Muscle layer of colon (tissue), 2 donors: ENCODE results near the gene VRK1.

ENCODE experiments used
- H3K27ac ChIP-seq: one replicate; pipeline ENCODE4 v1.7.0; 2013; ENCODE audit warnings: low read depth, mild to moderate bottlenecking, low read length, moderate library complexity
- H3K27me3 ChIP-seq, 2 donors: one replicate each; pipeline ENCODE4 v1.7.0; 2013; ENCODE audit warnings: low read length in 2 of 2, mild to moderate bottlenecking in 2 of 2; ENCODE audit not compliant: insufficient read depth in 2 of 2, control insufficient read depth in 1 of 2
- H3K36me3 ChIP-seq: one replicate; pipeline ENCODE4 v1.7.0; 2013; ENCODE audit warnings: mild to moderate bottlenecking, low read length; ENCODE audit not compliant: insufficient read depth
- H3K4me1 ChIP-seq: one replicate; pipeline ENCODE4 v1.7.0; 2013; ENCODE audit warnings: mild to moderate bottlenecking, low read length; ENCODE audit not compliant: insufficient read depth
- H3K4me3 ChIP-seq, 2 donors: one replicate each; pipeline ENCODE4 v1.7.0; 2013; ENCODE audit warnings: low read length in 2 of 2, low read depth in 1 of 2, mild to moderate bottlenecking in 1 of 2, moderate library complexity in 1 of 2
- H3K9ac ChIP-seq: one replicate; pipeline ENCODE4 v1.7.0; 2013; ENCODE audit warnings: low read length
- H3K9me3 ChIP-seq: one replicate; pipeline ENCODE4 v1.7.0; 2013; ENCODE audit warnings: mild to moderate bottlenecking, low read length
- donor health status: abdominal sarcoma.
- donor health status: Adenocarcinoma of cecum.

The VRK1 gene

DNA sequence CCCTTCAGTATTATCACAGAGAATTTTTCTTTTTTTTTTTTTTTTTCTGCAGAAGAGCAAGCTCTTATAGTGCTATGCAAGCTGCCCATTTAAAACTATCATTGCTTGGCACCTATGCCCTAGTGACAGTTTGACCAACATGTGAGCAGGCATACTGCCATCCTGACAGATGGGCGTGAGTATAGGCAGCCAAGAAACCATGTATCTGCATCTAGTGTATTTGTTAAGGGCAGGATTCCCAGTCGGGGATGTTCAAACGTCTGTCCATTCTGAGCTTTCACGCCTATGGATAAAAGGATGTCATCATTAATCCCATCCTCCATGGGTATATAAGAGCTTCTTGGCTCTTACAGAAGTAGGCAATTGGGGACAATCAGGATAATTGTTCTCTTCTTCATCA lies 8.8 kb downstream of the VRK1 start:
- no peak overlapping the region for H3K4me3 ChIP-seq
- H3K36me3 ChIP-seq: no peaks in the 10 kb centered on the region
- H3K9ac ChIP-seq: no peak overlapping the region
- H3K4me1 ChIP-seq: no peaks in the 10 kb centered on the region
- H3K27me3 ChIP-seq: no peaks in the 10 kb centered on the region
- no peaks in the 10 kb centered on the region for H3K9me3 ChIP-seq
- H3K27ac ChIP-seq: no peak overlapping the region

DNA sequence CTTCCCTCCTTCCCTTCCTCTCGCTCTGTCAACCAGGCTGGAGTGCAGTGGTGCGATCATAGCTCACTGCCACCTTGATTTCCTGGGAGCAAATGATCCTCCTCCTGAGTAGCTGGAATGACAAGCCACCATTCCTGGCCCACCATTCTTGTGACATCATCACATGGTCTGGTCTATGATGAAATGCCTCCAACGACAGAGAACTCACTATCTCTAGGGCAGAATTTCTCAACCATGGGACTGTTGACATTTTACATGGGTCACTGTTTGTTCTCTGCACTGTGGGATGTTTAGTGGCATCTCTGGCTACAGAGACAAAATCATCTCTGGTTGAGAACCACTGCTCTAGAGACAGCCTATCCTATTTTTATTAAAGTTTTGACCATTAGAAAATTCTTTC lies 9.7 kb downstream of the VRK1 start:
- Histone ChIP-seq H3K9me3 (no peaks in the 10 kb centered on the region), H3K4me3 (no peak overlapping the region), H3K27me3 (no peaks in the 10 kb centered on the region), H3K27ac (no peak overlapping the region), H3K4me1 (no peaks in the 10 kb centered on the region), H3K9ac (no peak overlapping the region), H3K36me3 (no peaks in the 10 kb centered on the region)

DNA sequence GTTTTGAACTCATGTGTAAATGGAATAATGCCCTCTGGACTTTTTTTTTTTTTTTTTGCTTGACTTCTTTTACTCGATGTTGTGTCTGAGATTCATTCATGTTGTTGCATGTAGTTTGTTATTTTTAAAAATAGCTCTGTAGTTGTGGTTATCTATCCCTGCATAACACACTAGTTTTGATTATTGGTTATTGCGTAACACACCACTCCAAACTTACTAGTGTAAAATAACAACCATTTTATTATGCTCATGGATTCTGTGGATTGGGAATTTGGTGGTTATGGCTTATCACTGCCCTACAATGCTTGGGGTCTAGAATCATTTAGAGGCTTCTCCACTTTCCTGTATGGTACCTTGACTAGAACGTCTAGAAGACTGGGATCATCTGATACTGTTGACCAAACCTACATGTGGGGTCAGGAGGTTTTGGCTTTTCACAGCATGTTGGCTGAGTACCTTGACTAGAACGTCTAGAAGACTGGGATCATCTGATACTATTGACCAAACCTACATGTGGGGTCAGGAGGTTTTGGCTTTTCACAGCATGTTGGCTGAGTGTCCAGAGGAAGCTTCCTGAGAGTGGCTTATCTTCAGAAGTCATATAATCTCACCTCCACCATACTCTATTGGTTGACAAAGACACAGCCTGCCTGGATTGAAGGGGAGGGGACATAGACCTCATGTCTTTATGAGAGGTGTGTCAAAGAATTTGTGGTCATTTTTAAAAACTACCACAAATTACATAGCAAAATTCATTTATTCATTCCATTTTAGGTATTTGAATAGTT lies 11.6 kb downstream of the VRK1 start:
- no peak overlapping the region for H3K9ac ChIP-seq
- no peaks in the 10 kb centered on the region for H3K9me3 ChIP-seq
- no peaks in the 10 kb centered on the region for H3K27me3 ChIP-seq
- no peaks in the 10 kb centered on the region for H3K36me3 ChIP-seq
- H3K4me1 ChIP-seq: no peaks in the 10 kb centered on the region
- H3K4me3 ChIP-seq: no peak overlapping the region
- H3K27ac ChIP-seq: no peak overlapping the region

DNA sequence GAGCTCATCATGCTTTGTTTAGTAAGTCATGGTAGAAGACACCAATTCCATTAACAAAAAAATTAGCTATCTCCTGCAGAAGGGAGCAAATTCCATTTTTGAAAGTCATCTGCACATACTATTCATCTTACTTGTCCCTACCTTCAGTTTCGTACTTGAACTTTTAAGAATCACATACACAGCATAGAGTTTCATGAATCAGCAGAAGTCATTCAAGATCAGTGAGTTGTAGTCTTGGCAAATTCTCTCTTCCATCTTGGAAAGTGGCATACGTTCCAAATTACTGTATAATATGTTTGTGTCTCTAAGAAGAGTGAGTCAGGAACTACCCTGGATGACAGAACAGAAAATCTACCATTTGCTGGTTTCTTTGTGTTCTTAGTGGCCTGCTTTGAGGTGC lies 14.1 kb downstream of the VRK1 start:
- H3K9ac ChIP-seq: no peak overlapping the region
- H3K9me3 ChIP-seq: no peaks in the 10 kb centered on the region
- no peaks in the 10 kb centered on the region for H3K36me3 ChIP-seq
- H3K4me3 ChIP-seq: no peak overlapping the region
- H3K27me3 ChIP-seq: no peaks in the 10 kb centered on the region
- no peak overlapping the region for H3K27ac ChIP-seq
- no peaks in the 10 kb centered on the region for H3K4me1 ChIP-seq

DNA sequence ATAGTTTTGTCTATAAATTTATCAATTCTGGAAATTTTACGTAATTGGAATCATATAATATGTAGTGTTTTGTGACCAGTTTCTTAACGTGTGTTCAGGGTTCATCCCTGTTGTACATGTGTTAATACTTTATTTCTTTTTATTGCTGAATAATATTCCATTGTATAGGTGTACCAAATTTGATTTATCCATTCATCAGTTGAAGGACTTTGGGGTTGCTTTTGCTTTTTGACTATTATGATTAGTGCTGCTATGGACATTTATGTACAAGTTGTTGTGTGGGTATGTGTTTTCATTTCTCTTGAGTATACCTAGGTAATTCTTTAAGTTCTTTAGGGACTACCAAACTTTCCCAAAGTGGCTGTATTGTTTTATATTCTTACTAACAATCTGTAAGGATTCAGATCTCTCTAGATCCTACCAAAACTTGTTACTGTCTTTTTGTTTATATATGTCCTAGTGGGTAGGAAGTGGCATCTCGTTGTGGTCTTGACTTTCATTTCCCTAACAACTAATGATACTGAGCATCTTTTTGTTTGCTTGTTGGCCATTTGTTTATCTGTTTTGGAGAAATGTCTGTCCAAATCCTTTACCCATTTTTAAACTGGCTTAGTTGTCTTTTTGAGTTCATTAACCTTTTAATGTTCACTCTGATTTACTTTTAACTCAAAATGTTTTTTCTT lies 14.9 kb downstream of the VRK1 start:
- H3K4me1 ChIP-seq: no peaks in the 10 kb centered on the region
- H3K36me3 ChIP-seq: no peaks in the 10 kb centered on the region
- H3K27me3 ChIP-seq: no peaks in the 10 kb centered on the region
- no peaks in the 10 kb centered on the region for H3K9me3 ChIP-seq
- H3K9ac ChIP-seq: no peak overlapping the region
- H3K27ac ChIP-seq: no peak overlapping the region
- no peak overlapping the region for H3K4me3 ChIP-seq

DNA sequence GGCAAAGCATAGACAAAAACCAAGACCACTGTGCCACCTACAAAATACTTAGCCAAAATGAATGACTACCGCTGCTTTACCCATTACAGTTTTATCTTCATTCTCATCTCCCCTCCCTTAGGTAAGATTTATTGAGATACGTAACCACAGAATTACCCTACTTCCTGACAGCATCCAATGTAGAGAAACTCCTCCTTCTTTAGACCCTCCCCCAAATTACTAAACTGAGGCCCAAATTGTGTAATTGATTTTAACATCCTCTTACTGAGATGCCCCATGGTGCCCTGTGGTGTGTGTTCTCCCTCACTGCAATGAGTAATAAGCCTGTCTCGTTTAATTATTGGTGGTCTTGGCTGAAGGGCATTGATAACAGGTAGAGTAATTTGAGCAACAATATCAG lies 19.1 kb downstream of the VRK1 start:
- Histone ChIP-seq H3K9me3 (no peaks in the 10 kb centered on the region), H3K27ac (no peak overlapping the region), H3K4me1 (no peaks in the 10 kb centered on the region), H3K27me3 (no peaks in the 10 kb centered on the region), H3K36me3 (no peaks in the 10 kb centered on the region), H3K4me3 (no peak overlapping the region), H3K9ac (no peak overlapping the region)

DNA sequence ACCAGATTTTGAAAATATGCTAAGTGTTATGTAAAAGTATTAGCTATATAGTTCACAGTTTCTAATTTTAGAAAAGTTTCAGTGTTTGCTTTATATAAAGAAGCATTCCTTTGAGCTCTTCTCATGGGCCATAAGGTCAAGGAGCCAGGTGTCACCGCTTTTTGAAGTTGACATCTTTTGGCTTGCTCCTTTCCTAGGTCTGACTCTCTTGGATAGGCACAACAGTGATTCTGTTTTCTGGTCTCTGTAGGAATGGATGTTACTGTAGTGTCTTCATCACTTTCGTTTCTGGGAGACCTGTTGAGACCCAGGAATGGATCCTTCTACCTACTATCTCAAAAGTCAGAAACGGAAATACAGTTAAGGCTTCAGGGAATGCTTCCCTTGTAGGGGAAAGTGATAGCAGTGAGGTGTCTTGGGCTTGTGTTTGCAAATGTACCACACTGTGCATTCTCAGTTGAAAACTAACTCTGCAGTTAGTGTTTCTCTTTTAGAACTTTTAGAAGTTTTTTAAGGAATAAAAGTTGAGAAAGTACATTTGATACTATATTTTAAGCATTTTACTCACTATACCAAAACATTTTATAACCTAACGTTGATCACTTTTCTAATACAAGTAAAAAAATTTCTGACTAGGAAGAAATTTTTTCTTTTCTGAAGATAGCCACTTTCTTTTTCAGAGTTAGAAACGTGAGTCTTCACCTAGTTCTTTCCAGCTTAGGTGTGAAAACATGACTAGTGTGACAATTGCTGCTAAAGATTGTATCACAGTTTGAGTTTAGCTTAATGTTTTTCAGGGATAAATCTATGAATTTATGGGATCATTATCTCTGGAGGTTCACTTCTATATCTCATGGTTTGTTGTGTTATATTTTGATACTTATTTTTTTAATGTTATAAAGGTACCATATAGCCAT lies 20.8 kb downstream of the VRK1 start:
- Histone ChIP-seq H3K27ac (no peak overlapping the region), H3K4me1 (no peaks in the 10 kb centered on the region), H3K27me3 (no peaks in the 10 kb centered on the region), H3K9me3 (no peaks in the 10 kb centered on the region), H3K36me3 (no peaks in the 10 kb centered on the region), H3K4me3 (no peak overlapping the region), H3K9ac (no peak overlapping the region)

DNA sequence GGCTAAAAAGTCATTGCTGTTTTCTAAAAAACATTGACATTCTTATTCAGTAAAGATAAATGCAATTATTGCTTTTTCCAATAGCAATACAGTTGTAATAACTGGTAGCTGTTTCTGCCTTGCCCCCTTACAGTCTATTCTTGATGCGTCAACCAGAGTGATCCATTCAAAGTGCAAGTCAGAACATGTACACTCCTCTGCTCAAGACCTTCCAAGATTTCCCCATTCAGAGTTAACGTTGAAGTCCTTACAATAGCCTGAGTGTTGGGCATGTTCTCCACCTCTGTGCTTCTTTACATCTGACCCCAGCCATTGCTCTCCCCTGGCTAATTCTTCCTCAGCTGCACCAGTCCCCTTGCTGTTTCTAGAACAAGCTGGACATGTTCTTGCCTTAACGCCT lies 24.3 kb downstream of the VRK1 start:
- Histone ChIP-seq H3K27ac (no peak overlapping the region), H3K27me3 (no peaks in the 10 kb centered on the region), H3K4me3 (no peak overlapping the region), H3K36me3 (no peaks in the 10 kb centered on the region), H3K4me1 (no peaks in the 10 kb centered on the region), H3K9ac (no peak overlapping the region), H3K9me3 (no peaks in the 10 kb centered on the region)

DNA sequence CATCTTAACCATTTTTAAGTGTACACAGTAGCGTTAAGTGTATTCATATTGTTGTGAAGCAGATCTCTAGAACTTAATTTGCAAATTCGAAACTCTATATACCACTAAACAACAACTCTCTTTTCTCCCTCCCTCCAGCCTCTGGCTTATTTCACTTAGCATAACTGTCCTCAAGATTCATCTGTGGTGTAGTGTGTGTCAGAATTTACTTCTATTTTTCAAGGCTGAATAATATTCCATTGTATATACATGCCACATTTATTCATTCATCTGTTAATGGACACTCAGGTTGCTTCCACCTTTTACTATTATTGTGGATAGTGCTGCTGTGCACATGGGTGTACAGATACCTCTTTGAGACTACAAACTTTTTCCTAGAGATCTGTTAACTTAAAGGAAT lies 26.5 kb downstream of the VRK1 start:
- Histone ChIP-seq H3K4me3 (no peak overlapping the region), H3K9me3 (no peaks in the 10 kb centered on the region), H3K27me3 (no peaks in the 10 kb centered on the region), H3K9ac (no peak overlapping the region), H3K4me1 (no peaks in the 10 kb centered on the region), H3K27ac (no peak overlapping the region), H3K36me3 (no peaks in the 10 kb centered on the region)

DNA sequence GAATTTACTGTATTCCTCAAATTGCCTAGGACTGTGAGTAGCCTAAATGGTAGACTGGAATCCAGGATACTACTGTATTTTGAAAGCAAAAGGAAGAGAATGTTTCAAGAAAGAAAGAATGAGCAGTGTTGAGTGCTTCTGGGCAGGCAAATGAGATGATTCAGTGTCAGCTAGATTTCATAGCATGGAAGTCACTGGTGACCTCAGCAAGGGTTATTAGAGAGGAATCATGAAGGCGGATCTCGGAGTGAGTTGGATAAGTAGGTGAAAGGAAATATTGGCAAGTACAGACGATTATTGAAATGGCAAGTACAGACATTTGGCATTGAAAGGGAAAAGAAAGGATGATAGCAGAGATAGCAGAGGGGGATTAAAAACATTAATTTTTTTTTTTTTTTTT lies 27.1 kb downstream of the VRK1 start:
- no peaks in the 10 kb centered on the region for H3K9me3 ChIP-seq
- no peaks in the 10 kb centered on the region for H3K4me1 ChIP-seq
- no peaks in the 10 kb centered on the region for H3K27me3 ChIP-seq
- H3K4me3 ChIP-seq: no peak overlapping the region
- H3K9ac ChIP-seq: no peak overlapping the region
- H3K27ac ChIP-seq: no peak overlapping the region
- no peaks in the 10 kb centered on the region for H3K36me3 ChIP-seq

DNA sequence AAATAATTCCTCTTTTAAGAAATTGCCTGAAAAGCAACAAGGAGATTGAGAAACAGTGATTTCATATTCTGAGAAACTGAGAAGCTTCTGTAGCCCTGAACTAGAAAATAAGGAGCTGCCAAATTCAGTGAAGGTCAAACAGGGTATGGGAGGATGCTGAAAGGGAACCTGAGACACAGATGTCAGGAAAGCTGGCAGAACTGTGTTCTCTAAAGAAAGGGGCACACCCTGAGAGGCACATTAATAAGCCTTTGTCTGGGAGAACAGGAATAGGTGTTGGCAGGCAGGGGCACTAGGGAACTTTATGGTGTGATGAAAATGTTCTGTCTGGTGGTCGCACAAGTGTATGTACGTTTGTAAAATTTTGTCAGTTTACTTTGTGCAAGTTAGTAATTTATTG lies 29.6 kb downstream of the VRK1 start:
- Histone ChIP-seq H3K36me3 (no peaks in the 10 kb centered on the region), H3K27me3 (no peaks in the 10 kb centered on the region), H3K9me3 (no peaks in the 10 kb centered on the region), H3K4me1 (no peaks in the 10 kb centered on the region), H3K27ac (no peak overlapping the region), H3K4me3 (no peak overlapping the region), H3K9ac (no peak overlapping the region)
